Measurements from ENCODE around the gene MYO1E.
"Not testable (repeated sequence)": the region's sequence is repeated elsewhere in the genome, so short reads cannot be mapped to it uniquely, and the experiment has no call there.

Gene MYO1E

GRCh38 chr15:59127255-59127654 lies 245.4 kb downstream of the MYO1E start:
- not testable (repeated sequence) for DNase-seq (ENCODE audit: low read depth)

- DNase-seq (ENCODE audit: low read depth), result not testable (repeated sequence)
These were observed 247.0 kb downstream of the MYO1E start for GRCh38 chr15:59125683-59126082.

- no peak for DNase-seq (ENCODE audit: low read depth)
These were observed 248.4 kb downstream of the MYO1E start for GRCh38 chr15:59124261-59124660.

GRCh38 chr15:59120937-59121336 lies 251.7 kb downstream of the MYO1E start:
- no peak for DNase-seq (ENCODE audit: low read depth)

- DNase-seq (ENCODE audit: low read depth), result no peak
These were observed 253.0 kb downstream of the MYO1E start for GRCh38 chr15:59119625-59120024.

- DNase-seq (ENCODE audit: low read depth), result no peak
These were observed 255.9 kb downstream of the MYO1E start for GRCh38 chr15:59116771-59117170.

- DNase-seq (ENCODE audit: low read depth), result no peak
These were observed 256.5 kb downstream of the MYO1E start for GRCh38 chr15:59116141-59116540.

- DNase-seq (ENCODE audit: low read depth), result no peak
These were observed 257.6 kb downstream of the MYO1E start for GRCh38 chr15:59115047-59115446.

- DNase-seq (ENCODE audit: low read depth), result no peak
These were observed 261.4 kb downstream of the MYO1E start for GRCh38 chr15:59111251-59111650.

GRCh38 chr15:59105854-59106253 lies 266.8 kb downstream of the MYO1E start:
- DNase-seq (ENCODE audit: low read depth), result no peak

GRCh38 chr15:59104912-59105732 lies 267.5 kb downstream of the MYO1E start, which contains the start of gene CCNB2:
TSS of gene CCNB2 (plus strand) at chr15:59105146. CDS start at chr15:59105269, 123 bp downstream.
- peak; percentile 70 for DNase-seq (ENCODE audit: low read depth)

GRCh38 chr15:59104602-59104911 lies 268.1 kb downstream of the MYO1E start:
- DNase-seq (ENCODE audit: low read depth), result no peak

GRCh38 chr15:59099162-59099685 lies 273.4 kb downstream of the MYO1E start:
- DNase-seq (ENCODE audit: low read depth), result no peak

- DNase-seq (ENCODE audit: low read depth), result no peak
These were observed 276.2 kb downstream of the MYO1E start for GRCh38 chr15:59096429-59096828.

- DNase-seq (ENCODE audit: low read depth), result no peak
These were observed 278.6 kb downstream of the MYO1E start for GRCh38 chr15:59094077-59094476.

GRCh38 chr15:59087731-59088130 lies 284.9 kb downstream of the MYO1E start:
- DNase-seq (ENCODE audit: low read depth), result no peak

Data from activated T-helper 1 cell treated with Interleukin-2 at 50 U/mL for 16 hours (primary cell).